ENCODE results near the gene ZSCAN5A.
"Not testable (repeated sequence)": the region's sequence is repeated elsewhere in the genome, so short reads cannot be mapped to it uniquely, and the experiment has no call there.

Gene ZSCAN5A

GRCh38 chr19:56335371-56335770 lies 20.7 kb upstream of the ZSCAN5A start:
- H3K9me3 ChIP-seq (ENCODE audit: insufficient read depth, low read length); H3K36me3 ChIP-seq (ENCODE audit: low read length); H3K79me2 ChIP-seq (ENCODE audit: insufficient read depth, low read length); H3K27me3 ChIP-seq (ENCODE audit: low read length); H3K9ac ChIP-seq (ENCODE audit: low read length); H3K4me2 ChIP-seq (ENCODE audit: low read depth, low read length, poor library complexity, severe bottlenecking); H3F3A ChIP-seq (ENCODE audit: insufficient read depth); H4K20me1 ChIP-seq (ENCODE audit: low read depth, low read length); H2AFZ ChIP-seq (ENCODE audit: low read depth, low read length, severe bottlenecking); H3K4me3 ChIP-seq (ENCODE audit: insufficient read depth, low read length, poor library complexity, severe bottlenecking); H3K9me2 ChIP-seq (replicated peaks; ENCODE audit: insufficient read depth, low read length); H3K27ac ChIP-seq (ENCODE audit: low read depth, low read length): not testable (repeated sequence)

- H2AFZ ChIP-seq (ENCODE audit: low read depth, low read length, severe bottlenecking): no peak overlapping the region
- H3K9me3 ChIP-seq (ENCODE audit: insufficient read depth, low read length): no peaks in the 10 kb centered on the region
- no peaks in the 10 kb centered on the region for H3K9me2 ChIP-seq (replicated peaks; ENCODE audit: insufficient read depth, low read length)
- H3K36me3 ChIP-seq (ENCODE audit: low read length): no peaks in the 10 kb centered on the region
- H3F3A ChIP-seq (ENCODE audit: insufficient read depth): no peaks in the 10 kb centered on the region
- H3K9ac ChIP-seq (ENCODE audit: low read length): no peak overlapping the region
- H3K27me3 ChIP-seq (ENCODE audit: low read length): no peaks in the 10 kb centered on the region
- H3K79me2 ChIP-seq (ENCODE audit: insufficient read depth, low read length): no peaks in the 10 kb centered on the region
- H3K4me3 ChIP-seq (ENCODE audit: insufficient read depth, low read length, poor library complexity, severe bottlenecking): no peak overlapping the region
- H3K27ac ChIP-seq (ENCODE audit: low read depth, low read length): no peak overlapping the region
- TF ChIP-seq EZH2phosphoT487 (conservative IDR thresholded peaks at IDR 0.05; ENCODE audit: low read length) (no peak), CTCF (IDR thresholded peaks at IDR 0.05; ENCODE audit: insufficient read depth, low read length, poor library complexity, severe bottlenecking) (peak; percentile 86)
- no peak overlapping the region for H3K4me2 ChIP-seq (ENCODE audit: low read depth, low read length, poor library complexity, severe bottlenecking)
- H4K20me1 ChIP-seq (ENCODE audit: low read depth, low read length): no peaks in the 10 kb centered on the region
Observed at GRCh38 chr19:56333506-56333905, 18.9 kb upstream of the ZSCAN5A start.

- no peak overlapping the region for H3K9ac ChIP-seq (ENCODE audit: low read length)
- H3K36me3 ChIP-seq (ENCODE audit: low read length): no peaks in the 10 kb centered on the region
- no peak overlapping the region for H3K4me2 ChIP-seq (ENCODE audit: low read depth, low read length, poor library complexity, severe bottlenecking)
- no peaks in the 10 kb centered on the region for H3K9me3 ChIP-seq (ENCODE audit: insufficient read depth, low read length)
- no peaks in the 10 kb centered on the region for H4K20me1 ChIP-seq (ENCODE audit: low read depth, low read length)
- H3K9me2 ChIP-seq (replicated peaks; ENCODE audit: insufficient read depth, low read length): no peaks in the 10 kb centered on the region
- H3K27me3 ChIP-seq (ENCODE audit: low read length): no peaks in the 10 kb centered on the region
- no peak overlapping the region for H3K27ac ChIP-seq (ENCODE audit: low read depth, low read length)
- no peaks in the 10 kb centered on the region for H3K79me2 ChIP-seq (ENCODE audit: insufficient read depth, low read length)
- H3K4me3 ChIP-seq (ENCODE audit: insufficient read depth, low read length, poor library complexity, severe bottlenecking): no peak overlapping the region
- H3F3A ChIP-seq (ENCODE audit: insufficient read depth): no peaks in the 10 kb centered on the region
- TF ChIP-seq CTCF (IDR thresholded peaks at IDR 0.05; ENCODE audit: insufficient read depth, low read length, poor library complexity, severe bottlenecking) (no peak), EZH2phosphoT487 (conservative IDR thresholded peaks at IDR 0.05; ENCODE audit: low read length) (no peak)
- no peak overlapping the region for H2AFZ ChIP-seq (ENCODE audit: low read depth, low read length, severe bottlenecking)
Observed at GRCh38 chr19:56332695-56333094, 18.1 kb upstream of the ZSCAN5A start.

GRCh38 chr19:56324436-56324835 lies 9.8 kb upstream of the ZSCAN5A start:
- Histone ChIP-seq H3K27me3 (ENCODE audit: low read length) (no peaks in the 10 kb centered on the region), H3K79me2 (ENCODE audit: insufficient read depth, low read length) (no peaks in the 10 kb centered on the region), H2AFZ (ENCODE audit: low read depth, low read length, severe bottlenecking) (no peak overlapping the region), H3K9ac (ENCODE audit: low read length) (no peak overlapping the region), H4K20me1 (ENCODE audit: low read depth, low read length) (no peaks in the 10 kb centered on the region), H3K9me2 (replicated peaks; ENCODE audit: insufficient read depth, low read length) (no peaks in the 10 kb centered on the region), H3K36me3 (ENCODE audit: low read length) (no peaks in the 10 kb centered on the region), H3F3A (ENCODE audit: insufficient read depth) (no peaks in the 10 kb centered on the region), H3K4me2 (ENCODE audit: low read depth, low read length, poor library complexity, severe bottlenecking) (no peak overlapping the region), H3K9me3 (ENCODE audit: insufficient read depth, low read length) (no peaks in the 10 kb centered on the region), H3K27ac (ENCODE audit: low read depth, low read length) (no peak overlapping the region), H3K4me3 (ENCODE audit: insufficient read depth, low read length, poor library complexity, severe bottlenecking) (no peak overlapping the region)
- TF ChIP-seq CTCF (IDR thresholded peaks at IDR 0.05; ENCODE audit: insufficient read depth, low read length, poor library complexity, severe bottlenecking) (no peak), EZH2phosphoT487 (conservative IDR thresholded peaks at IDR 0.05; ENCODE audit: low read length) (no peak)

Measured in SU-DHL-6 (cell line).